Activated CD4-positive, alpha-beta T cell treated with anti-CD3 and anti-CD28 coated beads, Interleukin-2, Interleukin-6, amounts not matched to agents 100 ng/mL and 50 ng/mL, durations not matched to agents 16 hours and 8 hours (primary cell): ENCODE measurements around the gene ITGB6.

ENCODE experiments used
- DNase-seq: peaks from one replicate; pipeline ENCODE4 v3.0.0-alpha.2; 2020

ITGB6 gene

DNA sequence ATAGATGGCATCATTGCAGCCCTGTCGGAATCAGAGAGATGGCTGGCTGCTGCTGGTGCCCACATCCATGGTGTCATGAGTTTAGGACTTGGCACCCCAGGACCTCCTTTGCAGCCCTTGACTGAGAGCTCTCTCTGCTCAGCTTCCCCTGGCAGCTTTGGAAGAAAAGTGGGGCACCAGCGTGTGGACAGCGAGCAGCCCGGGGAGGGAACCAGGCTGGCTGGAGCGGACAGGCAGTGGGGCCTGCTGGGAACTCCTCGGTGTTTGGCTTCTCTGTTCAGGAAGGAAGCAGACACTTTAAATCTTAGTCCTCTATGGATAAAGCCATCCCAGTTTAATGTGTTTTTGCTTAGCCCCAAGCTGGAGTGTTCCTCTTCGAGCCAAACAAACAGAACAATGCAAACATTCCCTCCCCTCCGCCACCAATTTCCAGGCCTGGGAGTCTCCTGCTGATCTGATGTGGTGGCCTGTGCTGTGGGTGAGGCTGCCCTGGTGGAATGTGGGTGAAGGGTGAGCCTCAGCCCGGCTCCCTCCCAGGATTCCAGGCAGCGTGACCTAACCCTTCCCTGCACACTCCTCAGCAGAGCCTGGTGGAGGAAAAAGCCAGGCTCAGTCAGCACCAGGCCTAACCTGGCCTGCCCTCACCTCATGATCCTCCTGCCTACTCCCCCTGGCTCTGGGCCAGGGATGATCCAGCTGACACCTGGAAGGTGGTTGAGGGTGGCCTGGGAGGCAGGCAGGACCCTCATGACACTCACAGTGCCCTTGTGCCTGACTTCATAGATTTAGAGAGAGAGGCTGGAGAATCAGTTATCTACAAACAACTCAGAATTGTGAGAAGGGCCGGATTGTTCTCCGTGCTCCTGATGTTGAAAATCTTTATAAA, 21.6 kb upstream of the ITGB6 start:
- DNase-seq, result no peak

DNA sequence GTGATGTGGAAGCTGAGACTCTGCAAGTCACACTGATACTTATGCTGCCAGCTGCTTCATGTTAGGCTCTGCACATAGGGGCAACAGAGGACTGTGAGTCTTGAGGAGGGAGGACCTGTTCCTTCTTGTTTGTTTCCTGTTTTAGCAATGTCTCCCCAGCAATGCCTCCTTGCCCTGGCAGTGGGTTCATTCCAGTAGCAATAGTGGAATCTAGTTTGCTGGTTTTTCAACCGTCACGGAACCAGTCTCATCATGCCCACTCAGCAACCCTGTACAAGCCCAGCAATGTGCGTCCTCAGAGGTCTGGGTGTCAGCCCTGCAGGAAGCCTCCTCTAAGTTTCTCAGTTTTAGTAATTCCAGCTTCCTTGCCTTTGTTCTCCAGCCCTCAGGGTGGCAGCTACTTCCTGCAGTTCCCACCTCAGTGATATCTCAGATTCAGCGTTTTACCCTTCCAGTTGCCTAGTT, 20.5 kb upstream of the ITGB6 start:
- peak; percentile 89 for DNase-seq

DNA sequence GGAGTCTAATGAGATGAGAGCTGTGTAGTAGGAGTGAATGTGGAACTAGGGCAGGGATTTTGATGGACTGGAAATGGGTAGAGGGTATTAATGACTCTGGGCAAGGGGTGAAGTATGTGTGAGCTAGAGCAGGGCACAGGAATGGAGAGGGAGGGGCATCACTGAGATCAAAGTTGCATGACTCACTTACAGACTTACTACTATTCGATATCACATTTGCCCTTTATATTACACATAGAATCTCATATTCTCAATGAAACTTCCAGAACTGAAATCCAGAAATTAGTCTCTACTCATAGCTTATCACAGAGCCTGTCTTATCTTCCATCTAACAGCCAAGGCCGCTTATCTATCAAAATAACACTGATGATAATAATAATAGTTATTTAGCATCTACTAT, 20.0 kb upstream of the ITGB6 start:
- peak; percentile 42 for DNase-seq

DNA sequence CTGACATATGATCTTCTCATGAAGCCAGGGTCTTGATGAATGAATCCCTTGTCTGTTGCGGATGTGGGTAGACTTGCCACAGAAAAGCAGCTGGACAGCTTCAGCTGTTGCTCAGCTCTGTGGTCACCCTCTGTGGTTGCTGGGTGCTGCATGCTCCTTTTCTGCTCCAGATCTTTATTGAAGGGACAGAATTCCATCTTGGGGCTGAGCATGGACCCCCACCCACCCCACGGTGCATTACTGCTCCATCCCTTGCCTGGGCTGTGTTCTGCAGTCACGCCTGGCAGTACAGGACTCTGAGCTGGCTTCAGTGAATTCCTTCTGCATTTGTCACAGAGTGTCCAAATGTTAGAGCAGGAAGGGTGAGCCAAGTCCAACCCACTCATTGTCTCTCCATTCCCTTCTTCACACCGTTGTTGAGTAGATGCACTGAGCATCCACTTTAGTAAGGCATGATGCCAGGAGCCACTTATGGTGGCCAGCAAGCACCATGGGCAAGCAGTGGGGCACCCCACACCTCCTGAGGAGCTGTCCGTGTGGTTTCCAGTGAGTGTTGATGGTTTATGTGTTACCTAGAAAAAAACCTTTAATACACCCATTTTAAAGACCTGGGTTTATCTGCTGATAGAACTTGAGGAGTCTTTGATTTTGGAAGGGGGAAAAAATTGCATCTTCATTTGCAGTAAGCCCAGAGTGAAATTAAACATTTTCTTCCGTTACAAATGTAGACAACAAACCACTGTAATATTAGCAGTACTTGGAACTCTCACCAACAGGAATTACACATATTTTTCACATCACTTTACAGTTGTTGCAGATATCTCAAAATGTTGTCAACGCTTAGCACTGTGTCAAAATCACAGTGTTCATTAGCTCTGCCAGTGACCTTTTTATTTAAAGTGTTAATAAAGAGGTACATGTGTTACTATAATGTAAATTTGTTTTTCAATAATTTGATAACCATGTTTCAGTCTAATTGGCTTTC, 14.7 kb upstream of the ITGB6 start:
- no peak for DNase-seq

DNA sequence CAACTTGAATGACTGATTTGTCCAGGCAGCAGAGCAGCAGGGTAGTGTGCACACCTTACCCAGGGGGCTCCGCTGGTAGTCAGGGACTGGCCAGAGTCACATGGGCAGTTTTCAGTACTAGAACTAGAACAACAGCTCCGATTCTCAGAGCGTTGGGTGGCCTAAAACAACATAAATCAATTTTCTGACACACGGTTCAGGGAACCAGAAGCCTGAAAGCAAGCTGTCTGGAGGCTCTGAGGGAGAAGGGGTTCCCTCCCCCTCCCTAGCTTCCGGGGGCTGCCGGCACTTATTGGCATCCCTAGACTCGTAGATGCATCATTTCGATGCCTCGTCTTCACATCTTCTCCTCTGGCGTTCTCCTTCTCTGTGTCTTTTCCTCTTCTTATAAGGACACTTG, 13.4 kb upstream of the ITGB6 start:
- no peak for DNase-seq

DNA sequence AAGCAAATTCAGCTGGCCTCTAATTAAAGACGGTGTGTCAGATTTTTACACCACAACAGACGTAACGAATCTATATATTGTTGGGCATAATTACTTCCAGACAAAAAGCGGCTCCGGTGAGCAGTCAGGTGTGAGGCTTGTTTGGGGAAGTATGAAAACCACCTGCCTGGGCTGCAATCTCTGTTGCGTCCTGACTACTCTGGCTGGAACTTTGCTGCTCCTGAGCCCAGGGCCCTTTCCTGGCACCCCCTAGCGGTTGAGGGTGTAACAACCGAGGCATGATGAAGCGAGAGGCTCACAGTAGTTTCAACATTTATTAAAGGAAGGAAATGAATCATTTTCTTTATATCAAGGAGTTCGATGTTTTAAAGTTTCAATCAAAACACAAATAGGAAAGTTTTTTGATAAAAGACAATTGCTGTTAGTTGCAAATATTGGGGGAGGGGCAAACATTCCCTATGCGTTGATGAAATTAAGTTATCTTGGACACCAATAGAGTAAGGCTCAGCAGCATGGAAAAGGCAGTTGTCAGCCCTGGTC, 10.6 kb upstream of the ITGB6 start:
- DNase-seq, result peak; percentile 88

DNA sequence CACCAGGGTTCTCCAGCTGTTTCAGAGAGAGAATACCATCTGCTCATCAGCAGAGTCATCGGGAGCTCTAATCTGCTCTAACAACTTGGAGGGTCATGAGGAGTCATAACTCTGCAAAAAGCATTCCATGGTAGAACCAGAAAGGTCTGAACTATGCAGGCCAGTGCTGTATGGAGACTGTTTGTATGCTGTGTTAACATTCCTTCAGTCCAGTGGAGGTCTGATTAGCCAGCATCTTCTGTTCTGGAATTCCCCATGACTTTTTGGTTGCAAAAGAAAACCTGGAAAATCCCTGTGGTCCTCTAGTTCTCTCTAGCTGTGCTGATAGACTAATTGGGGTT, 9.4 kb upstream of the ITGB6 start:
- DNase-seq, result no peak

DNA sequence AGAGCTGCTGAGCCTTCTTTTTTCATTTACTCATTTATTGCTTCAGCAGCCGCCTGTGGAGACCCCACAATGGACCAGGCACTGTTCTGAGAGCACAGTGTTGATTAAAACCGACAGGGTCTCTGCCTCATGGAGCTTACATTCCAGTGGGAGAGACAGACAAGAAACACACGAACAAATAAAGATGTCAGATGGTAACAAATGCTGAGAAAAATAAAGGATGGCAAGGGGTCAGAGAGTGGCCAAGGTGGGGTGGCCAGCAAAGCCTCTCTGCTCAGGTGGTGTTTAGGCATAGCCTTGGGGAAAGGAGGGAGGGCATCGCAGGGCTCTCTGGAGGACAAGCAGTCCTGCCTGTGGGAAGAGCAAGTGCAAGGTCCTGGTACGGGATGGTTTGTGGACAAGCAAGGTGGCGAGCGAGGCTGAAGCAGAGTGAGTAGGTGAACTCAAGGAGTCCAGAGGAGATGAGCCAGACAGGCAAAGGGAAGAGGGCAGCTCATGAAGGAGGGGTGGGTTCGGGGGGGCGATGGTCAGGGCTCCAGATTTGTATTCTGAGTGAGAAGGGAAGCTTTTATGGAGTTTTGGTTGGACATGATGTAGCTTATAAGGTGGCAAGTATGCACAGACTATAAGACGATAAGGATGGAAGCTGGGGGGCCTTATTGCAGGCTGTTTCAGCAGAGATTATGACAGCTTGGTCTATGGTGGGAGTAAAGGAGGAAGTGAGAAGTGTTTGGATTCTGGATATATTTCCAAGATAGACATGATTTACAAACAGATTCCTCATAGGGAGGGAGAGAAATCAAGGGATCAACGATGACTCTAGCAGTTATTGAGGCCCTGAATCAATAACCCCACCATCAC, 8.8 kb upstream of the ITGB6 start:
- DNase-seq, result no peak

DNA sequence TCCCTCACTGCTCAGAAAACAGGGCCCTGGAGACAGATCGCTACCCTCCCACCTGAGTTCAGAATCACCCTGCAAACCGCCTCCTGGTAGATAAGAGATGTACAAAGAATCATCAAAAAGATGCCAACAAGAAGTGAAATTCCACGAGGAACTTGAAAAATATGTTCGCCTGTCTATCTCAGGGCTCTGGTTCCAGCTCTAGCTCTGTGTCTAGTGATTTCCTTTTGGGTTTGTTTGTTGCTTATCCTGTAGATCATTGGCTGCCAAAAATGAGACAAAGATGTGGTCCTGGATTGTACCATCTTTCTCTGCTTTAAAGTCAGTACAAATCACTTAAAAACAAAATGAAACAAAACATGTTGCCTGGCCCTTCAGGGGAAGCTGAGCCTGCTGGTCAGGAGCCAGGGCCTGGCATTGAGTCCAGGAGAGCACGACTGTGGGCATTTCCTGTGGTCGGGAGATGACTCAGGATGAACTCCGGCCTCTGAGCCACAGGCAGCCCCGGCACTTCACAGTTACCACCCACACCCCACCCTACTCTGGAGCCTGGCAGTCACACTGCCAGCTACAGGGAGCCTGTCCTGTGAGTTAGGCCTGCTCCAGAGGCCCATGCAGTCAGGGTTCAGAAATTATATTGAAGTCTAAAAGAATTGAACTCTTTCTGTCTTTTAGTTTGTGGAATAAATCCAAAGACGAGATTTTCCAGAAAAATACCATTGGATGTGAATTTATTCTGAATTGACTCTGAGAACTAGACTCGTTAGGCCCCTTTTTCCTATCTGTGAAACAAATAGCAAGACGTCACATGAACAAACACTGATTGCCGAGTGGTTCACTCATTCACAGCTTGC, 8.0 kb upstream of the ITGB6 start:
- peak; percentile 59 for DNase-seq

DNA sequence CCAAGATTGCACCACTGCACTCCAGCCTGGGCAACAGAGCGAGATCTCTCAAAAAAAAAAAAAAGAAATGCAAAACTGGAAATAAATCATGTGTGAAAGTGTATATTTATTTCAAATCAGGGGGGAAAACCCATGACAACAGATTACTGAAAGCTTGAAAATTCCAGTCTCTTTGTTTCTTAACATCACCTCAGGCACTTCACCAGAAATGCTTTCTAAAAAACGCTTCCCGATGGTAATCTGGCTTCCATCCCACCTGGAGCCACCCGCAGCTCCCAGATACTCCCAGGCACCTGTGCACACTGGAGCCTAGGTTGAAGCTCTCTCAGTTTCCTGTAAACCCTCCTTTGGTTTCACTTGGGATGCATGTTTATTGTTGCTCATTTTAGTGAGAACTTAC, 7.2 kb upstream of the ITGB6 start:
- DNase-seq, result no peak

DNA sequence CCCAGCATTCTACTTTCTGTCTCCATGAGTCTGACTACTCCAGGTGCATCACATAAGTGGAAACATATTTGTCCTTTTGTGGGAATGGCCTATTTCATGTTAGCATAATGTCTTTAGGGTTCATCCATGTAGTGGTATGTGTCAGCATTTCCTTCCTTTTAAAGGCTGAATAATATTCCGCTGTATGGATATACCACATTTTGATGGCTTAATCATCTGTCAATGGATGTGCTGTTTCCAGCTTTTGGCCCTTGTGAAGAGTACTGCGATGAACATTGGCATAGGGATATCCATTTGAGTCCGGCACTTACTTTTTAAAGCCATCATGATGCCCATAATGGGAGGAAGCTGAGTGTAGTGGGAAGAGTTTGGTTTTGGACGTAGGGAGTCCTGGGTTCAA, 6.4 kb upstream of the ITGB6 start:
- DNase-seq, result no peak

DNA sequence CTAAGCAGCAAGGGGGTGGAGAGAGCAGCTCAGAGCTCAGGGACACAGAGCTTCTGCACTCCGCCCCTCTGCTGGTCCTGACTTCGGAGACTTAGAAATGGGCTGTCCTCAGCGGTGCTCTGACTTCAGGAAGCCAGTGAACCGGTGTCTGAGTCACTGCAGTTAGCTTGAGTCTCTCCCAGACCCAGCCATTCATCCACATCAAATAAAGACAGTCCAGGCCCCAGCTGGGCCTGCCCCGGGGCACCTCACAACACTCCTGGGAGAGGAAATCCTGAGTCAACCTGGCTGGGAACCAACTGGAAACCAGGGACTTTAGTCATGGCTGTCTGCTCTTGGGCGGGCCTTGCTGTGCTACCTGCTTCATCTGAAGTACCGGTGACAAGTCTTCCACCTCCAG, 5.4 kb upstream of the ITGB6 start:
- DNase-seq, result no peak

DNA sequence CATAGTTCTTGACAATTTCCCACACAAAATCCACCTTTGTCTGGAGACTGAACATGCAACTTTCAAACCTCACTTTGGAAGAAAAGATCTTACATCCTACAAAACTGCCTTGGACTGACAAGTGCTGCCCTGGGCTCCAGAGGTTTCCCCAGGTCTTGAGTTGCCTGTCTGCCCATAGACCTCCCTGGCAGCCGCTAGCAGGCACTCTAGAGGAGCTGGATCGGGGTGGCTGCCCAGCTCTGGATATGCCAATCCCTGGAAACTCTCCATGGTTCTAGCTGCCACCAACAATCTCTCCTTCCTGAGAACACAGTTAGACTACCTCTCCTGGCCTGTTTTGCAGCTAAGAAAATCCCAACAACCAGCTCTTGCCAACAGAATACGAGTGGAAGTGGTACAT, 3.4 kb upstream of the ITGB6 start:
- DNase-seq, result no peak

DNA sequence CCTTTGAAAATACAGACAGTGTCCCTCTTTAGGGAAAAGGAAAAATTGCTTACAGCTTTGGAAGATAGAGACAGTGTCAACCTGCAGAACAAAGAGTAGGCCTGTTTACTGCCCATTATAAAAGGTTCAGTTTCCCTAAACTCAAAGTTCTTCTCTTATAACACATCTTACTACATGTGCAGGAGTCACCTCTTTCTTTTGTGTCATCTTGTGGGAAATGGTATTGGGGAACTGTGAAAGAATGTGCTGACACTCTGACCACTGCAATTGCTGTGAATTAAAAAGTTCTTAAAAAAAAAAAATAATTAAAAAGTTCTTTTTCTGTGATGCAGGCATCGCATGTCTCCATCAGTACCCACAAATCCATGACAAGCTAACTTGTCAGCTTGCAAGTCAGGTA, 2.9 kb upstream of the ITGB6 start:
- DNase-seq, result no peak

DNA sequence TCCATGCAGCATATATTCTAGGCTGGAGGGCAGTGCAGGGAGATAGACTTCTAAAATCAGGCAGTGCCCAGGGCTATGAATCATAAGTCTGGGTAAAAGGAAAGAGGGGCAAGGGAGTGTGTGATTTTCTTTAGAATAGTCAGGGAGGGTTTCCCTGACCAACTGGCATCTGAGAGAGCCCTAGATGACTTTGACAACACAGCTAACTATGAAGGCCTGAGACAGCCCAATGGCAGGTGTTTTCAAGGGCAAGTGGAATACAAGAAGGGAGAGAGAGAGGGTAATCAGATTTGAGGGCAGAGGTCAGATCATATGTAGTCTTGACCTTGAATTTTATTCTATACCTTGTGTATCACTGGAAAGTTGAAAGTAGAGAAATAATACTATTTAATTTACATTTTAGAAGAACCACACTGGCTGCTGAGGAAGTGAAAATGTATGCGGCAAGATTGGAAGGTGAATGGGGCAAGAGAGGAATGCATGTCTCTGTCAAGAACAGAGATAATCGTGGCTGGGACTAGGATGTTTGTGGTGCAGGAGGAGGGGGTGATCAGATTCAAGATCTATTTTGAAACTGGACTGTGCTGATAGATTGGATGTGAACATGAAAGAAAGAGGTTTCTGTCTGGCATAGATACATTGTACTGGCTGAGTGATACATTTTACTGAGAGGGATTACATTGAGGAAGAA, 1.9 kb upstream of the ITGB6 start:
- DNase-seq, result no peak

DNA sequence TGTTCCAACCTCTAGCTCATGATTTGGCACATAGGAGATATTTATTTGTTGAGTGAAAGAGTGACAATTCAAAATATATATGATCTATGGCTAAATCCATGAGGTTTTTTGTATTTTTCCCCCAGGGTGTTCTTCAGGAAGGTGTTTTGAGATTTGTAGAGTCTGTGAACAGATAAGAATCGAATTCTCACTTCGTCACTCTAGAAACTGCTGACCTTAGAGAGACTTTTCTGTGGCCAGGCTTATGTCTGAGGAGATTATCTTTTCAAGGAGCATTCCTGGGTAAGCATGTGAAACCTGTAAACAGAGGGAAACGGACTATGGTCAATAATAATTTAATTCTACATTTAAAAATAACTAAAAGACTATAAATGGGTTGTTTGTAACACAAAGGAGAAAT, 849 bp upstream of the ITGB6 start:
- DNase-seq, result no peak

DNA sequence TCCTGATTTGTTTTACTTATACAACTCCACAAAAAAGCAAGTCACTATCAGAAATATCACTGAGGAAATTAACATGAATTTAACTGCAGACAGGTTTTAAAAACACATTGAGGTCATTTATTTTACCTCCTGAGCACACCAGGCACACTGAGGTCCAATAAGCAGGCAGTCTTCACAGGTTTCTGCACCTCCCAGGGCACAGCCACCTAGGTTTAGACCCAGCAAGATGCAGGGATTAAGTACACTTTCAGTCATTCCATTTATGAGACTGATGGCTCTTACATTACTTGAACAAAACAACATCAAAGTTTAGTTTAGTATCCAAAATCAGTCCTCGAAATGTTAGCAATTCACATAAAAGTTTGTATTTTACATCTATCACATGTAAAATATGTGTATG, 1.0 kb downstream of the ITGB6 start:
- DNase-seq, result no peak

DNA sequence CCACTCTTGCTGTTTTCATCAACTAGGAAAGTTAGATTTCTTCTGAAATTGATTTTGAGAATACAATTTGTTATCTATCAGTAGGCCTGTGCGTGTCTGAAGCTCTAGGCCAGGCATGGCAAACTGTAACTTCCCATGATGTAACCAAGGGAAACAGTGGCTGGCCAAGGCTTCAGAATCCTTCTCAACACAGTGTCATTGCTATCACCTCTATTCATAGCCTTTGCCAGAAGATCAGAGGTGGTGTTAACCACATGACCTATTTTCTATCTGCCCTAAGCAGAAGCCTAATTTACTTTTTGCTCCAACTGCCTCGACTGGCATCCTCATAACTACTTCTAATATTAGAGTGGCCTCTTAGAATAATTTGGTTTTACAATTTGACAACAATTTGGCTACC, 2.5 kb downstream of the ITGB6 start:
- DNase-seq, result no peak

DNA sequence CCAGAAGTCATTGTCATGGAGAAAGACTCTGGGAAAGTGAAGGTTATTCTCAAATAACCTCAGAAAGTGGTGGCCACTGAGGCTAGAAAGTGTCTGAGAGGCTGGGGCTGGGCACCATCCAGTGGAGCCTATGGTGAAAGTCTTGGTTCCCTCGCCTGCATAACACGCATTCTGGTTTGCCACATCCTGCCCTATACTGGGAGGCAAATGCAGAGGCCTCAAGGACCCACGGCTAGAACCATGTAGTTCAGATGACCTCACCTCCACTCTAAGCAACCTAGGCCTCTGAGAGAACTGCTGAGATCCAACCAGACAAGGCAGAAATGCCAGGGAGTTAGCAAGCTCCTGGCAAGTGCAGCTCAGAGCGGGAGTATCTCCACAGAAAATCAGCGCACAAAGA, 5.1 kb downstream of the ITGB6 start:
- DNase-seq, result peak; percentile 45

DNA sequence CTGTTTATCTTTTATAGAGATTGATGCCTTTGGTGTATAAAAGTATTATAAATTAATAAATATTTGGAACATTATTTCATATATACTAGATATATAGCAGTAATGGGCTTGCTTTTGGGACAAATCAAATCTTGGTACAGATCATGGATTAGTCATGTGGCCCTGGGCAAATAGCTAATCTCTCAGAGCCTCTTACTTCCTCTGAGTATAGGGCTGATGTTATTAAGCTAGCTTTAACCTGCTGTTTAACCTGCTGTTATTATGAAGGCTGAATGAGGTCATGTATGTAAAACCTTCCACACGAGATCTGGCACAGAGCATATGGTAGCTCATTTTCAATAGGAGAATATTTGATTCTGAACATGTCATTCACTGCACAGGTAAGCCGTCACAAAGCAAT, 5.7 kb downstream of the ITGB6 start:
- DNase-seq, result no peak
